GM12891 (cell line): ENCODE data around the gene CRAMP1.
A peak's percentile ranks its signal among the peaks of the same experiment; 100 is the strongest.

ENCODE experiments used
- DNase-seq: peaks from one replicate; pipeline ENCODE4 v3.0.0; 2011; ENCODE audit warnings: low spot score; ENCODE audit not compliant: insufficient read length
- FAIRE-seq: peaks from 2 replicates; lab custom pipeline; 2011; peaks lifted over from hg19 to GRCh38; lab: Jason Lieb, UNC
- PAX5 ChIP-seq: IDR thresholded peaks from 2 replicates; pipeline ENCODE4 v1.6.1; 2011; ENCODE audit warnings: low read length, moderate library complexity, mild to moderate bottlenecking; ENCODE audit not compliant: insufficient read depth, severe bottlenecking
- POLR2A ChIP-seq: IDR thresholded peaks from 2 replicates; pipeline ENCODE4 v1.6.1; 2011; ENCODE audit warnings: low read depth, low read length, control low read depth
- POLR2AphosphoS5 ChIP-seq: IDR thresholded peaks from 2 replicates; pipeline ENCODE4 v1.6.1; 2011; ENCODE audit warnings: low read depth, low read length, control low read depth
- POU2F2 ChIP-seq: IDR thresholded peaks from 2 replicates; pipeline ENCODE4 v1.6.1; 2011; ENCODE audit warnings: low read depth, mild to moderate bottlenecking, control low read depth, low read length, moderate library complexity
- SPI1 ChIP-seq: IDR thresholded peaks from 2 replicates; pipeline ENCODE4 v1.6.1; 2011; ENCODE audit warnings: low read depth, low read length, control low read depth
- TAF1 ChIP-seq: IDR thresholded peaks from 2 replicates; pipeline ENCODE4 v1.6.1; 2011; ENCODE audit warnings: low read depth, low read length, control low read depth

CRAMP1 gene

DNA sequence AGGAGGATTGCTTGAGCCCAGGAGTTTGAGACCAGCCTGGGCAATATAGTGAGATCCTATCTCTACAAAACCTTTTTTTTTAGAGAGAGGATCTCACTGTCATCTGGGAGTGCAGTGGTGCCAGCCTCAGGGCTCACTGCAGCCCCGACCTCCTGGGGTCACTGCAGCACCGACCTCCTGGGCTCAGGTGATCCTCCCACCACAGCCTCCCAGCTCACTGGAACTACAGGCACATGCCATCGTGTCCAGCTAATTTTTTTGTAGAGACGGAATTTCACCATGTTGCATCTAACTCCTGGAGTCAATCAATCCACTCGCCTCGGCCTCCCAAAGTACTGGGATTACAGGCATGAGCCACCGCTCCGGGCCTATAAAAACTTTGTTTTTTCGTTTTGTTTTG is 109.2 kb downstream of the CRAMP1 start:
- no peak for TF ChIP-seq PAX5
- DNase-seq (no peak), FAIRE-seq (no peak)

DNA sequence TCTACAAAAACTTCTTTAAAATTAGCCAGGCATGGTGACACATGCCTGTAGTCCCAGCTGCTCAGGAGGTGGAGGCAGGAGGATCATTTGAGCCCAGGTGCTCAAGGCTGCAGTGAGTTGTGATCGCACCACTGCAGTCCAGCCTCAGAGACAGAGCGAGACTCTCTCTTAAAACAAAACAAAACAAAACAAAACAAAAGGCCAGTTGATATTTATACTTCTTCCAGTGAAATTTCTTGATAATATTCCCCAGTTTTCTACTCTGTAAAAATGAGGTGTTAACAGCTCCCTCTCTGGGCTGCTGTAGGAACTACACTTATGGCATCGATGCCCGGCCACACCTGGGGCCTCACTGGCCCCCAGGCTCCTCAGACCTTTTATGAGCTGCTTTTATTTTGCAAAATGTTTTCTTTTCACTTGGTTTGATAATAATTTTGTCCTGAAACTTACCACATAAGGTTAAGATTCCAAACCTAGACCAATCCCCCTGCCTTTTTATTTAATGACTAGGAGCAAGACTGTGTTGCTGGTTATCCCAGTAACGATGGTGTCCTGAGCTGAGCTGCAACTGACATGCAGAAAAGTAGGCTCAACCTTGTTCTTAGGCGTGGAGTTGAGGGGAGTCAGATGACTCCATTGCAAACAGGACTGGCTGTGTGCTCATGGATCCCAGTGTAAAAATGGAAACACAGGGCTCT is 111.4 kb downstream of the CRAMP1 start:
- TF ChIP-seq PAX5 (no peak), POU2F2 (no peak), TAF1 (no peak), SPI1 (no peak), POLR2A (no peak), POLR2AphosphoS5 (no peak)
- DNase-seq (no peak), FAIRE-seq (no peak)

DNA sequence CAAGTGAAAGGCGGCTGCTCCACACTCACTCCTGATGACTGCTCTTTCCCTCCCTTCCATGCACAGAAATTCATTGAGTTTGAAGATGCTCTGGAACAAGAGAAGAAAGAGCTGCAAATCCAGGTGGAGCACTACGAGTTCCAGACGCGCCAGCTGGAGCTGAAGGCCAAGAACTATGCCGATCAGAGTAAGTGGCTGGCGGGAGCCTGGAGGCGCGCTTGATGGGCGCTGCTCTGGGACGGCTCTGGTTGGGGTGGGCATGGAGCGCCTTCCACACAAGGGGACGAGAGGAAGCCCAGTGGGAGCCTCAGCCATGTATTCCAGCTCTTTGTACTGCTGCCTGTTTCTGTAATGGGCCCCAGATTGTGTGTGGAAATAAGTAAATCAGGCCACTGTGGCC is 112.3 kb downstream of the CRAMP1 start:
- FAIRE-seq = no peak
- no peak for DNase-seq
- TF ChIP-seq POU2F2 (no peak), SPI1 (no peak), POLR2AphosphoS5 (no peak), PAX5 (no peak), POLR2A (no peak), TAF1 (no peak)

DNA sequence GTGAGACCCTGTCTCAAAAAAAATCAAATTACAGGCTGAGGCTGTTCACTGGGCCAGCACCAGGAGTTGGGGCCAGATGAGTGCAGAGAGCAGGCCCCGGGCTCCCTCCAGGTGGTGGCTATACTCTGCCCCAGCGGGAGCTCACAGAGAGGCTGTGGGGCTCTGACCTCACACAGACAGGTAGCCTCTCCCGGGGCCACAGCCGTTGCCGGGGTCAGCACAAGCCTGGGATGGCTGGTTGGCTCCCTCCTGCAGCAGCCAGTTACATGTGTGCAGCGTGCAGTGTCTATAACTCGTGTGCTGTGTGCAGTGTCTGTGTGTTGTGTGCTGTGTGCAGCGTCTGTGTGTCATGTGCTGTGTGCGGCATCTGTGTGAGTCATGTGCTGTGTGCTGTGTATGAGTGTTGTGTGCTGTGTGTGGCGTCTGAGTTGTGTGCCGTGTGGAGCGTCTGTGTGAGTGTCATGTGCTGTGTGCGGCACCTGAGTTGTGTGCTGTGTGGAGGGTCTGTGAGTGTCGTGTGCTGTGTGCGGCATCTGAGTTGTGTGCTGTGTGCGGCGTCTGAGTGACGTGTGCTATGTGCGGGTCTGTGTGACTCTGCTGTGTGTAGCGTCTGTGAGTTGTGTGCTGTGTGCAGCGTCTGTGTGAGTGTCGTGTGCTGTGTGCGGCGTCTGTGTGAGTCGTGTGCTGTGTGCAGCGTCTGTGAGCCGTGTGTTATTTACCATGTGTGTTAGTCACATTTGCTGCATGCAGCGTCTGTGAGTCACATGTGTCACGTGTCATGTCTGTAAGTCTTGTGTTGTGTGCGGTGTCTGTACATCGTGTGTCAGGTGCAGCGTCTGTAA is 114.7 kb downstream of the CRAMP1 start:
- FAIRE-seq = peak; percentile 76
- TF ChIP-seq PAX5 (no peak), POU2F2 (no peak), TAF1 (no peak), POLR2A (no peak), SPI1 (no peak), POLR2AphosphoS5 (no peak)
- DNase-seq = no peak
